ENCODE results near the gene CASP9.
A peak's percentile ranks its signal among the peaks of the same experiment; 100 is the strongest.

The CASP9 gene

DNA sequence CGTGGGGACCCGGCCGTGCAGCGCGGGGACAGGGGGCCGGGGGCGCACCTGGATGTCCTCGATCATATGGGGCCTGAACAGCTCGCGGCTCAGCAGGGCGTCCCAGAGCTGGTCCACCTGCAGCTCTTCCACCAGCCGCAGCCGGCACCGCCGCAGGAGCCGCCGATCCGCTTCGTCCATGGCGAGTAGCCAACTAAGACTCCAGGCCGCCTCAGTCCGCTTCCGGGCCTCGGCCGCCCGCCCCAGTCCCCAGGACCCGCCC, at the start of gene CASP9:
TSS of gene CASP9 (minus strand) at position 195 of the 262 bp plus-strand sequence. CDS start at position 180, 15 bp downstream.
- no peak for DNase-seq (ENCODE audit: low read depth)

DNA sequence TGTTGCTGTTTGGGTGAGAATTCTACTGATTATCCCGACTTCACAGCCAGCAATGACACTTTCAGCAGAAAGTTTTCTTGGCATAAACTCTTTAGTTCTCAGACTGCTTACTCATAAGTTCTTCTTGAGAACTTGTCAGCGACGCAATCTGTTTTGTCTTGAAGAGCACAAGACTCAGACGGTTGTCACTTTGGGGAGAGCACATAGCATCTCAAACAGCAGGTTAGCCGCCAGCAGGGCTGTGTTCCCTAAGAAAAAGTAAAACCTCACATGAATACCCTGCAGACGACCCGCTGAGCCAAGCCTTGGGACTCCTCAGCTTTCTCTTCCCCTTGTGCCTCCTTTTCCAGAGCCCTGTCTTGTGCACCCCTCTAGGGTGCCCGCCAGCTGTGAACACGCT, 49.5 kb upstream of the CASP9 start:
- DNase-seq (ENCODE audit: low read depth) = peak; percentile 23

DNA sequence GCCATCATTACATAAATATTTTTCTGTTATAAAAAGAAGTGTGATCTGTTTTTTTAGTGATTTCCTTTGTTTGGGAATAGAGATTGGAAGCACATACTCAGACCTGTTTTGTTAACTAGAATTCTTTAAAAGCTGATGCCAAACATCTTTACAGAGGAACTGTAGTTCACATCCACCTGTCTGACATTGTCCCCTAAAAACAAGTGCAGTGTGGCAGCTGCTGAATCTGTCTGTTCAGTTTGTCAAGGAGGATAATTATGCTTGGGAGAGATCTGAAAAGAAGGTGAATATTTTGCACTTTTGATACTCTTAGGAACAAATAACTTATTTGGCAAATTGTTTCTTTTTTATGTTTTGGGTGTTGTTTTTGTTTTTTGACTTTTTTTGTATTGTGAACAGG, 47.3 kb upstream of the CASP9 start:
- DNase-seq (ENCODE audit: low read depth) = no peak

DNA sequence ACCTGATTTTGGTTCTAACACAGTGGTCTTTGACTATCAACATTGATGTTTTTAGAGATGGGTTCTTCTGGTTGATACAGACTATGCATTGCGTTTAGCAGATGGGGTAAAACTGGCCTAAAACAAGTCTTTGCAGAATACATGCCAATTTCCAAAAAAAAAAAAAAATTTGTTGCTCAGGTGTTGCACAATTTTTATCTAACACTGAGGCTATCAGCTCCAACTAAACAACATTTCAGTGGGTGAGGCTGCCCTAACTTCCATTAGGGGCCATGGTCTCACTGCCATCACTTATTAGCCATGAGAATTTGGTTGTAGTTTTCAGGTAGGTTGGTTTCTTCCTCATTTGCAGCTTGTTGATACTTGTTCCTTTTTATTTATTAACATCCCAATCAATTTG, 46.8 kb upstream of the CASP9 start:
- DNase-seq (ENCODE audit: low read depth) = no peak

DNA sequence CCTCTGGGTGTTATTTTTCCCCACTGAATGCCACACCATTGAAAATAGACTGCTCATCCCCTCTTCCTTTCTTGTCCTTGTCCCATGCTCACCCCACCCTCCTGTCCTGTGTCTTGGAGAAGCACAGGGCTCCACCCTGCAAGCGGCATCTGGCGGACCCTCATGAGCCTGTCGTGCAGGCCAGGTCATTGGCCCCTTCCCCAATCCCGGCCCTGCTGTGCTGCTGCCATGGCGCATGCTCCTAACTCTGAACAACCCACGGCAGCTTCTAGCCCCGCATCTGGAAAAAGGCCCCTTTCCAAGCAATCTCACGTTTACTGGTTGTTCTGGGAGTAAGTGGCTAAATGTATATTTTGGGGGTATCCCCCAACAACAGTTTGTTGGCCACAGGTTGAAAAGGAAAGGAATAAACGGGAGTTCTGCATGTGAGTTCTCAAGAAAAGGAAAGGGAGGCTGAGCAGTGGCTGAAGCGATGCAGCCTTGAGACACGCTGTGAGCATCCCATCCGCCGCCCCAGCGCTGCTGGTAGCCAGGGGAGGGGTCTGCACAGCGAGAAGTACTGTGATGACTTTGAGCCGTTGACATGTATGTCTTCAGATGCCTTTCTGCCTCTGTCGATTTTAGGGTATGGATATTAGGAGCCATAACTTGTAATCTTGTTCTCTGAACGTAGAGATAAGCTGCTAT, 44.5 kb upstream of the CASP9 start:
- DNase-seq (ENCODE audit: low read depth) = no peak

DNA sequence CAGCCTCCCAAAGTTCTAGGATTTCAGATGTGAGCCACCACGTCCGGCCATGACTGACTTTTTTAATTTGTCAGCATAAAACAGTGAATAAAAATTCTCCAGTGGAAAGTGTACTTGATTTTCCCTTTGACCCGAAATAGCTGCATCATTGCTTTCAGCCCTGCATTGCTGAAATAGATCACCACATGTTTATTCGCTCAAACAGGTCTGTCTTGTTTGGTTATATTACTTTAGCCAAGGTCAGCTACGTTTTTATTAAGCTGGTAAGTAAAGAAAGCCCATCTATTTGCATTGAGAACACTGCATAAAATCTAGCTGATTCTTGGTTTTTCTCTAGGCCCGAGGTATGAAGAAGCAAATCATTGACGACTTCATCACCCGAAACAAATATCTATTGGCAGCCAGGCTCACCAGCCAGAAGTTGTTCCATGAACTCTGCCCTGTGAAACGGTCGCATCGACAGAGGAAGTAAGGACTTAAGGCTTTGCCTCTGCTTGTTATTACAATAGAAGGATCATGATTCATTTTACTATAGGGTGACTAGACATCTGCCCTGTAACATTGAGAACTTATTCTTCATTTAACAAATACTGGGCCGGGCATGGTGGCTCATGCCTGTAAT, 35.3 kb upstream of the CASP9 start:
- no peak for DNase-seq (ENCODE audit: low read depth)

DNA sequence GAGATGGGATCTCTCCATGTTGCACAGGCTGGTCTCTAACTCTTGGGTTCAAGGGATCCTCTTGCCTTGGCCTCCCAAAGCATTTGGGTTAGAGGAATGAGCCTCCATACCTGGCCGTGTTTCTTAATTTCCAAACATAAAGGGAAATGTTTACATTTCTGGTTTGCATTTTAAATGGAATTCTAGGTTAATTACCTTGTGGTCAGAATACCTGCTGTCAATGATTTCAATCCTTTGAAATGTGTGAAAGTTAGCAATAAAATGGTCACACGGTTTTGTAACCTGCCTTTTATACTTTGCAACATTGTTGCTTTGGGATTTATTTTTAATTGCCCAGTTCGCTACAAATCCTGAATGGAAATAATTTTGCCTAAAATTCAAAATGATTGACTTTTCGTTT, 34.5 kb upstream of the CASP9 start:
- DNase-seq (ENCODE audit: low read depth) = no peak

DNA sequence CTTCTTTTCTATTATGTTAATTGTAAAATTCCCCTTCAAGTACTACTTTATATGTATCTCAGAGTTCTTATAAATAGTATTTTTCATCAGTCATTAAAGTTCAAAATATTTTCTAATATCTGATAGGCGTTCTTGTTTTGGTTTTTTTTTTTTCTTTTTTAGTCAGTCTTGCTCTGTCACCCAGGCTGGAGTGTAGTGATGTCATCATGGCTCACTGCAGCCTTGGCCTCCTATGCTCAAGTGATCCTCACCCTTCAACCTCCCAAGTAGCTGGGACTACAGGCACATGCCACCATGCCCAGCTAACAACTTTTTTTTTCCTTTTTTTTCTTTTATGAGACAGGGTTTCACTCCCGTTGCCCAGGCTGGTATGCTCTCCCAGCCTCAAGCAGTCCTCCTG, 33.6 kb upstream of the CASP9 start:
- no peak for DNase-seq (ENCODE audit: low read depth)

DNA sequence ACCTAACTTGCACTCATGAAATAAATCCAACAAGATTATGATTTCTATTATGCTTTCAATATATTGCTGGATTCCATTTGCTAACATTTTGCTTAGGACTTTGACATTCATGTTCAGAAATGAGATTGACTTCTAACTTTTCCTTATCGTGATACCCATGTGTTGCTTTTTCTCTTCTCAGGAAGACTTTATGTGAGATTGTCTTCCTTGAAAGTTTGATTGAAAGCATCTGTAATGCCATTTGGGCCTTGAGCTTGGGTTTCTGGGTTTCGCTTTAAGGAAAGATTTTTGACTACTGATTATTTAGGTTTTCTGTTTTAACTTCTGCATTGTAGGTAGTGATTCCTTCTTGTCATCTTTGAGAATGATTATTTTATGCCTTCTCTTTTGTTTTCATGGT, 33.0 kb upstream of the CASP9 start:
- no peak for DNase-seq (ENCODE audit: low read depth)

DNA sequence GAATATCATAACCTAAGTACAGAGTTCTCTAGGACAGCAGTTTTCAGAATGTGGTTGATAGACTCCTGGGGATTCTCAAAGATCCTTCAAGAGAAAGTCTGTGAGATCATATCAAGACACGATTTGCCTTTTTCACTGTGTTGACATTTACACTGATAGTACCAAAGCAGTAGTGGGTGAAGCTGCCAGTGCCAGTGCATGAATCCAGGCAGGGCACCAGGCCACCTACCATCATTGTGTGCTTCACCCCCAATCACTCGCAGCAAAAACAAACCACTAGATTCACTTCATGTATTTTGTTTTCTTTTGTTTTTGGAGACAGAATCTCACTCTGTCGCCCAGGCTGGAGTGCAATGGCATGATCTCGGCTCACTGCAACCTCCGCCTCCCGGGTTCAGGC, 26.6 kb upstream of the CASP9 start:
- no peak for DNase-seq (ENCODE audit: low read depth)

DNA sequence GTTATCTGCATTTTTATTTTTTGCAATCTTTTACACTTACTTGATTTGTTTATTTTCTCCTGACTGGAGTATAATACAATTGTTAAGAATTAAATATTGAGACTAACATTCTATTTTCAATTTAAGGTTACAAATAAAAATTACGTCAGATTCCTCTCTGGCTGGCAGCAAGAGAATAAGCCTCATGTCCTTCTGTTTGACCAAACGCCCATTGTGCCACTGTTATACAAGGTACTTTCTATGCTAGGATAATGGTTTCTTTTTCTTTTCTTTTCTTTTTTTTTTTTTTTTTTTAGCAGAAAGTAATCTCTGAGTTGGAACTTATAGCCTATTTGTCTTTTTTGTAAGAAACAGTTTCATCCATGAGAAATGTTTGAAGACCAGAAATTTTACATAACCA, 22.6 kb upstream of the CASP9 start:
- DNase-seq (ENCODE audit: low read depth) = no peak

DNA sequence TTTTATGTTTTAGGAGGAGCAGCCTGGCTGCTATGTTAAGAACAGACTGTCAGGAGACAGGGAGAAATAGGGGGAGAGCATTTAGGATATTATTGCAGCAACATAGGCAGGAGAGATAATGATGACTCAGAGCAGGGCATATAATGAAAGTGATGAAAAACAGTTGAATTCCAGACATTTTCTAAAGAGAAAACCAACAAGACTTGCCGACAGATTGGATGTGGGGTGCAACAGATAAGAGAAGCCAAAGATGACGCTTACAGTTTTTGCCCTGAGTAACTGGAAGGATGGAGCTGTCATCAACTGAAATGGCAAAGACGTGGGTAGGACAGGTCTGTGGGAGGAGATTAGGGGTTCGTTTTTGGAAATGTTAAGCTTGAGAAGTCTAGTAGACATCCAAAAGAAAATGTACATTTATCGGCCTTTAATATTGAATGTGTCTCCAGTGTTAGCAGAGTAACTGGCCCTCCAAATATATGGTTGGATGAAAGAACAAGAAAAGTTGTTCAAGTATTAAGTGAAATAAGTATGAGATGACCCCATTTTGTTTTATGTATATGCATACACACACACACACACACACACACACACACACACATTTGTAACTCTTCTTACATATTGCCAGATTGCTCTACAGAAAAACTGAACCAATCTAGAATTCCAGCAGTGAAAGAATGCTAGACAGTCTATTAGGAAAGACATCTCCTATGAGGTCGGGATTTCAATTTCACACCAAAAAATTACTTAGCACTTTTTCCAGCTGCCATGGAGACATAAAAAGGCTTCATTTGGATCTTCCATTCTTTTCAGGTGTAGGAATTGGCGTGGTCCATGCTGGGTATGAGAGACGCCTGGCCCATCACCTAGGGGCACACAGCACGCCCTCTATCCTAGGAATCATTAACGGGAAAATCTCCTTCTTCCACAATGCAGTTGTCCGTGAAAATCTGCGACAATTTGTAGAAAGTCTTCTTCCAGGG, 19.9 kb upstream of the CASP9 start:
- DNase-seq (ENCODE audit: low read depth) = peak; percentile 96

DNA sequence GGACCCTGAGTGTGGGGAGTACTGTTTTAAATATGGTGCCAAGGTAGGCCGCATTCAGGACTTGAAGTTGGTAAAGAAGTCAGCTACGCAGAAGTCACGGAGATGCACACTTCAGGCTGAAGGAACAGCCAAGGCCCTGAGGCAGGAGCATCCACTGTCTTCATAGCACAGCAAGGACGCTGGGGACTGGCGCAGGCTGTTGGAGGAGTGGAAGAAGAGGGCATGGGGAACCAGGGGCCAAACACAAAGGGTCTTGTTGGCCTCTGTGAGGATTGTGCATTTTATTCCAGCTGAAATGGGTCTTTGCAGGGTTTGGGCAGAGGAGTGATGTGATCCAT, 19.2 kb upstream of the CASP9 start:
- no peak for DNase-seq (ENCODE audit: low read depth)

DNA sequence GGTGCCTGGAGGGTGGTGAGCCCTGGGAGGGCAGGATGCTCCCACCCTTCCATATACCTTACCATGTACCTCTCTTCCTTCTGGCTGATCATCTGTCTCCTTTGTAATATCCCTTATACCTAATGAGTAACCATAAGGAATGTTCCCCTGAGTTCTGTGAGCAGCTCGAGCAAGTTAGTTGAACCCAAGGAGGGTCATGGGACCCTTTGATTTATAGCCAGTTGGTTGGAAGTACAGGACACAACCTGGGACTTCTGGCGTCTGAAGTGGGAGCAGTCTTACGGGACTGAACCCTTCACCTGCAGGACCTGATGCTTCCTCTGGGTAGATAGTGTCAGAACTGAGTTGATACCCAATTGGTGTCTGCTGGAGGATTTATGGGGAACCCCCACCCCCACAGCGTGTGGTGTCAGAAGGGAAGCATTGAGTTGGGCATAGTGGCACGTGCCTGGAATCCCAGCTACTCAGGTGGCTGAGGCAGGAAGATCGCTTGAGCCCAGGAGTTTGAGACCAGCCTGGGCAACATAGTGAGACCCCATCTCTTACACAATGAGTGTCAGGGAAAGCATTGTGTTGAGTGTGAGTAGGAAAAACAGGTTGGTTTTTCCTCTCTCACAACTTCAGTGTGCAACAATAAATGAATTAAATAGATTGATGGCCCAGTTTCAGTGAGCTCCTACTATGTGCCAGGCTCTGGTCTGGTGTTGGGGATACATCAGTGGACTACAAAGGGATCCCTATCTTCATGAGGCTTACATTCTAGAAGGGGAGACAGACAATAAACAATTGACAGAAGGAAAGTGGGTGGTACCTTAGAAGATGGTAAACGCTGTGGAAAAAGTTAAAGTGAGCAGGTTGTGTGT, 18.6 kb upstream of the CASP9 start:
- DNase-seq (ENCODE audit: low read depth) = no peak

DNA sequence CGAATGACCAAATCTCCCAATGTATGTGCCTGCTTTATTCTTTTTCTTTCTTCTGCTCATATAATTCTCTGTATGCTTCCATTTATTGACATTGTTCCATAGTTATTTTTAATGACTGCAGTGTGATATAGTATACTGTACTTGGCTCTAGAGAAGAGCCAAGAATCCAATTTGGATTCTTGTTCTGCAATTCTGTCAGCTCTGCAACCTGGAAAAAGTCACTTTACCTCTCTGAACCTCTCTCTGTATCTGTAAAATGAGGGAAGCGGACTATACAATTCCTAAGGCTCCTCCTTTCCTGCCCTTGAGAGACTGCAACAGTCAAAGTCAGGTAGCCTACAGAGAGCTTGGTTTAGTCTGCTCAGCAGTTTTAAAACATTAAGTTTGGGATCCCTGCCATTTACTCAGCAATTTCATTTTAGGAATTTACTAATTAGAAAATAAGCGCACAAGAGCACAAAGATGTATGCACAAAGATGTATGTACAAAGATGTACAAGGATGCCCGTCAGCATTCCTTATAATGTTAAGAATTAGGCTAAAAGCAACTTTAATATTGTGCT, 17.3 kb upstream of the CASP9 start:
- DNase-seq (ENCODE audit: low read depth) = no peak

DNA sequence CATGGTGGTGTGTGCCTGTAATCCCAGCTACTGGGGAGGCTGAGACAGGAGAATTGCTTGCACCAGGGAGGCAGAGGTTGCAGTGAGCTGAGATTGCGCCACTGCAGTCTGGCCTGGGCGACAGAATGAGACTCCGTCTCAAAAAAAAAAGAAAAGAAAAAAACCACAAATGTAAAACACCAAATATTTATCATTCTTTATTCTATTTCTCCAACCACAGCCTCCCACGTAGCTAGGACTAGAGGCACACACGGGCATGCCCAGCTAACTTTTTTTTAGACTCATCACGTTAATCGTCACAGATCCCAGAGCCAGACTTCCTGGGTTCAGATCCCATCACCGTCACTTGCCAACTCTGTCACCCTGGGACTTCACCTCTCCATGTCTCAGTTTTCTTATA, 16.2 kb upstream of the CASP9 start:
- peak; percentile 83 for DNase-seq (ENCODE audit: low read depth)

DNA sequence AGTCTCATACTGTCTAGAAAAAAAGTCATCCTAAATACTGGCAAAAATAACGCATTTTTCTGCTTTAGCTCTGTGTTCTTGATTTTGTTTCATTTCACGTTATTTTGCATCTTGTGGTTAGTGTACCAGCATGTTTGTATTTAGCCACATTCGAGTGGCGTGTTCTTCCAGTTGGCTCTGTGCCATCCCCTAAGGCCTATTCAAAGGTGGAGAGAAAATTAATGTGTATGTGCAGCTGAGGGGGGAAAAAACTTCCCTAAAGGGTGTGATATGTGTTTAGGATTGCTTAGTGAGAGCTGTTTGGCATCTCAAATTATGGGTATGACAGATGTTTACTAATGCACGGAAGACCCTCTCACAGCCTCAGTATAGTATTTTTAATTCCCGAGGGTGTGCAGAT, 14.8 kb upstream of the CASP9 start:
- DNase-seq (ENCODE audit: low read depth) = no peak

DNA sequence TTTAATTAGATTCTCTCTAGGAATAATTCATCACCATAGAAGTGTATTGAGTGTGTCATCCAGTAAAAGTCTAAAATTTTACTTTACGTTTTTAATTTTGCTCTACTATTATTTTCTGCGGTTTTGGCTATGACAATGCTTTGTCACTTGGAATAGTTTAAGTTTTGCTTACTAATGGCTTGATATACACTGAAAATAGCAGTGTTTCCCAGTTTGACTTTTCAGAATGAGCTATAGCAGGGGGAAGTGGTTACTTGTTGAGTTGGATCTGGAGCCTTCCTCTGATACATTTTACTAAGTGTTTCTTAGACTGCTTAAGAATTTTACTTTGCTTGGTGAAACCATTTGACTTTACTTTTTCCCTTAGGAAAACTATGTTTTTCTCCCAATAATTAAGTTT, 7.7 kb upstream of the CASP9 start:
- DNase-seq (ENCODE audit: low read depth) = no peak

DNA sequence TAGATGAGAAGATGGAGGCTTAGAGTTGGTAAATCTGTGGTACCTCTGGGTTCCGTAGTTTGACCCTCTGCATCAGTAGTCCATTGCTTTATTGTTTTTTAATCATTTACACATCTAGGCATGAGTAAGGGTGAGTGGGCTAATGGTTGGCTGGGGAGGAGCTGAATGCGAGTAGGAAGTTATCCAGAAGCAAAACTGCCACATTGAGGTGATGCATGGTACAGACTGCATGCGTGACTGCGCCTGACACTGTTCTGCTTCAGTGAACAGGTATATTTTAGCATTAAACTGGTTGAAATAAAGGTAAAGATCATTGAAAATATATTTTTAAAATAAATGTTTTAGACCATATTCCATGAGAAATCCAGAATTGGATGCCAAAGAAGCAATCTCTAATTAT, 7.0 kb upstream of the CASP9 start:
- DNase-seq (ENCODE audit: low read depth) = no peak

DNA sequence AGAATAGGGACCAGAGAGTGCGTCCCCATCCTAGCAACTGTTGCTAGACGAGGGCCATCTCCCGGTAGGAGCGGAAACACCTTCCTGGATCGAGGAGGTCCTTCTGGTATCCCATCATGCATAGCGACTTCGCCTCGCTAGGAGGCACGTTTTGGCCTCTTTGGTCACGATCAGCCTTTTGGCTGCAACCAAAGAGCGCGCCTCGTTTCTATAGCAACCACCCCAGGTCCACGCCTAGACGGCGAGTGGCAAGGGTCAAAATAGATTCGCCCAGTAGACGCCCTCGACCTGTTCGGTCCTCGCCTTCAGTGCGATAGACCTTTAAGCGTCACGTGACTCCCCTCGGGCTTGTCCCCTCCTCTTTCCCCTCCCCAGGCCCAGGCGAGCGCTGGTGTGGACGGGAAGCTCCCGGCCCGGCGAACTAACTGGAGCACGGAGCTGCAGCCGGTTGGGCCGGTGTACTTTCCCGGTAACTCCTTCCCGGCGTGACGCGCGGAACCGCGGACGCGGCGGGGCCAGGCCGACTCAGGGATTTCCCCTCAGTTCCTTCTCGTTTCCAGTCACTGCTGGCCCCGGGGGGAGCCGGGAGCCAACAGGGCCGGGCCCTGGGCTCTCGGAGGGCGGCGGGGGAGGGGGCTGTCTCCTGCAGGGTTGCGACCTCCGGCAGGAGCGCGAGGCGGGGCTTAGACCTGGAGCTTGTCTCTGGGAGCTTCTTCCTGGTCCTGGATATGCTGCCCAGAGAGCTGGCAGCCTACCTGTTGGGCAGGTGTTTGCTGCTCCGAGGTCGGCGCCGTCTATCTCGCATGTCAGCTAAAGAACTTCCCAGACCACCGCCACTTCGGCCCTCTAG, 2.7 kb upstream of the CASP9 start, which contains the start of gene DNAJC16:
TSS of gene DNAJC16 (plus strand) at position 359 of the 850 bp plus-strand sequence. CDS start 2,258 bp downstream, outside the sequence.
- peak; percentile 100 for DNase-seq (ENCODE audit: low read depth)

DNA sequence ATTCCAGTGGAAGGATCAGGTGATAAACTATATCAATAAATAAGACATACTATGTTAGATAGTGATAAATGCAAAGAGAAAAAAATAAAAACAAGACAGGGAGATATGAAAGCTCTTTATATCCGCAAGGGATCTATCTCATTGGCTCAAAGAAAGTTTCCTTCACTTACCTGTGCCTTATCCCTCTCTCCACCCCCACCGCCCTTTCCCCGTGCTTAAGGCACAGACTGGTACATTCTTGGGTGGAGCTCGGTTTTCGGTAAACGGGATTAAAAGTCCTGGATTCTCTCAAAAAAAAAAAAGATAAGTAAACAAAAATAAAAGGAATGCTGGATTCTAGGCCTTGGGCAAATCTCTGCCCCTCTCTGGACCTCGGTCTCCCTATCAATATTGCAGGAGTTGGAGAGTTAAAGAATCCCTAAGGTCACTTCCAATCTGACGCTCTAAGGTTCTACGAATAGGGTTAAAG, 2.0 kb upstream of the CASP9 start:
- no peak for DNase-seq (ENCODE audit: low read depth)
